ENCODE results near the gene RAB3IL1.

Gene RAB3IL1

DNA sequence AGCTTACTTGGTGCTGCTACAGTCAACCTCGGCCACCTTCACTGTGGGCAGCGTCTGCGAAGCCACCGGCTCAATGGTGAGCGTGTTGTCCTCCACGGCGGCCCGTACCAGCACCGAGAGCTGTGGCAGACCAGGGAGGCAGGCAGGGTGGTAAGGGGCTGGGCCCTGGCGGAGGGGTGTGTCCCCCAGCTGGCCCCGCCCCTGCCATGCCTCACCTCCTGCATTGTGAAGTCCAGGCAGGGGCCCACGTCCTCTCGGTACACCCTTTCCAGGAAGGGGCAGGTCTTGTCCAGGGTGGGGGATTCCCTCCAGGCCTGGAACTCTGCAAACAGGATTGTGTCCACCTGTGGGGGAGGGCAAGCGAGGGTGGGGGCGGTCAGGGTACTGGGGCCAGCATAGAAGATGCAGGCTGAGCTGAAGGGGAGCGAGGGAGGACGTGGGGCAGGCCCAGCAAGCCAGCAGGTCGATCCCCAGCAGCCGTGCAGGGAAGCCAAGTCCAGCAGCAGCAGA, 12.8 kb downstream of the RAB3IL1 start:
- no peak for DNase-seq (ENCODE audit: low read depth)

DNA sequence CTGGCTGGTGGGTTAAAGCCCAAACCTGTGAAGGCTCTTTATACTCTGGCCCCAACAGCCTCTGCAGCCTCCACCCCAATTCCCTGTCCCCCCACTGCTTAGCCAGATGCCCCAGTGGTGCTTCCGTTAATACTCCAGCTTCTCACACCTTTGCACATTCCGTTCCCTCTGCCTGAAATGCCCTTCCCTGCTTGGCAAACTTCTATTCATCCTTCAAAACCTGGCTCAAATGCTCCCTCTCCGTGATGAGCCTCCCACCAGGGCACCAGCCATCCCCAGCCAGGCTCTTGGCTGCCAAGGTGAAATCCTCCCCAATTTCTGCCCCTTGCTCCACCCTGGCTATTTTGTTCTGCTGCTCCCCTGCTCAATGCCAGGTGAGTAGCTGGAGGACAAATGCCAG, 13.5 kb downstream of the RAB3IL1 start:
- DNase-seq (ENCODE audit: low read depth), result no peak

GRCh38 chr11:61902313-61902712, 15.1 kb downstream of the RAB3IL1 start:
- DNase-seq (ENCODE audit: low read depth), result no peak

GRCh38 chr11:61901397-61901796, 16.0 kb downstream of the RAB3IL1 start:
- DNase-seq (ENCODE audit: low read depth), result no peak

GRCh38 chr11:61900251-61900650, 17.1 kb downstream of the RAB3IL1 start:
- no peak for DNase-seq (ENCODE audit: low read depth)

GRCh38 chr11:61899146-61899841, 18.1 kb downstream of the RAB3IL1 start:
- DNase-seq (ENCODE audit: low read depth), result peak; percentile 87

DNA sequence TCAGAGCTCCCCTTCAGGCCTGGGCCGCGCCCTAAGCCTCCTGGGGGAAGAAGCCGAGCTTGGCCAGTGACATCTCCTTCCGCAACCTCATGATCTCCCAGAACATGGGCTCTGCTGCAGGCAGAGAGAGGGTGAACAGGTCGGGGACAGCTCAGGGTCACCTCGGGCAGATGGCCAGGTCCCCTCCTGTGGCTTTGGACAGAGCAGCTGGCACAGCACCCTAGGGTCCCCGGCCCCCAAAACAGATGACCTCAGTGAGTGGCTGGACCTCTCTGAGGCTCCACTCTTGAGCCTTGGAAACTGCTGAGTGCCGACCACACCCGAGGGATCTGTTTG, 19.2 kb downstream of the RAB3IL1 start:
- no peak for DNase-seq (ENCODE audit: low read depth)

DNA sequence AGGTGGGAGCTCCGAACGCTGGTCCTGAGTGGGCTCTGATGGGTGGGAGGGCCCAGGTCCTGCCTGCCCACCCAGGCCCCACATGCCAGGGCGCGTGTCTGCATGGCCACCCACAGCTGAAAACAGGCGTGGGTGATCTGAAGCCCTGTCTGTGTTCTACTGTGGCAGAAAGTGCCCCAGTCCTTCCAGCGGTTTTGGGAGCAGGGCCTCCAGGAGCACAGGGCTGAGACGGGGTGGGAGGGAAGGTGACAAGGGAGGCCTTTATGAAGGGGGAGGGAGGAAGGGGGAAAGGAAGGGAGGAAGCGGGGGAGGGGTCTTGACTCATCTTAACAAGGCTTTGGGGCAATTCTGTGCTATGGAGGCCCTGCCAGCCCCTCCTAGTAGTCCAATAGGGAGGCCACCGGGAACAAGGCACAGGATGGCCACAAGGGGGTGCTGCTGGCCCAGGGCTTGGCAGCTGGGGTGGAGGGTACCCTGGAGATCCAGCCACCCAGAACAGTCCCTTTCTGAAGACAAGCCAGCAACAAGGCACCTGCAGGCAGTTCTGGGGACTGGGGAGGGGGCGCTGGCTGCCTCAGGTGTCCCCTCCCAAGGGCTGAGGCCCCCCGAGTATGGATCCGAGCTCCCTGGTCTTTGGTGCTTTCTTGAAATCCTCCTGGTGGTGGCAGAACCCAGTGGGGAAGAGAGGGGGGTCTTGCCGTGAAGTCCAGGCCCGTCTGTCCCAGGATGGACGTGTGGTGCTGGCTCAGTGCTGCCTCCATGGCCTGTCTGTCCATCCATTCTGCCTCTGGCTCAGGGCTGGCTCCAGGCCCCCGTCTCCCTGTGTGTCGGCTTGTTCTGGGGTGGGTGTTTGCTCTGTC, 19.7 kb downstream of the RAB3IL1 start:
- DNase-seq (ENCODE audit: low read depth), result peak; percentile 58

DNA sequence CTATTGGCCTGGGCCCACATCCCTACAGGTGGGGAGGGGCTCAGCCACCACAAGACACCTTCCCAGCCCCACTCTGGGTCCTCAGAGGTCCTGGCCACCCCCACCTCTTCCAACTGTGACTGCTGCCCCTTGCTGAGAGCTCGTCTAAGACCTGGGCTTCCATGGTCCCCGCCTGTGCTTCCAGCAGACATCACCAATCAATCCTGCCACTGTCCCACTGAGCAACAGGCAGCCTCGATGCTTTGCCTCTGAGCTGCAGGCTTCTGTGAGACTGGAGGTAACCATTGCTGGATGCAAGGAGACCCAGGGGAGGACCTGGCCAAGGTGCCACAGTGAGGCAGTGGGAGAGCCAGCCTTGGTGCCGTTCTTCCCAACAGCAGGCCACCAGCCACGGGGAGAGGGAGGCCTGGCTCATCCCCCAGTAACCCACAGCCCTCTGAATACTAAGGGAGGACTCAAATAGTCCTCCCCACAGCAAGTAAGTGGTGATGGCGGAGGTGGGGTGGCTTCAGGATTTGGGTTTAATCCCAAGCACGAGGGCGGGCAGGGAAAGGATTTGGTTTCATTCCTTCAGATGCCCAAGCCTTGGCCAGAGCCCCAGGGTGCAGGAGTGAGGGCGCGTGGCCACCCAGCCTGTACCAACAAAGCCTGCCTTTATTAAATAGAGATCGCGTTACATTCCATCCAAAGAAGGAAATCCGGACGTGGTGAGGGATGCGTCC, 20.5 kb downstream of the RAB3IL1 start:
- DNase-seq (ENCODE audit: low read depth), result no peak

DNA sequence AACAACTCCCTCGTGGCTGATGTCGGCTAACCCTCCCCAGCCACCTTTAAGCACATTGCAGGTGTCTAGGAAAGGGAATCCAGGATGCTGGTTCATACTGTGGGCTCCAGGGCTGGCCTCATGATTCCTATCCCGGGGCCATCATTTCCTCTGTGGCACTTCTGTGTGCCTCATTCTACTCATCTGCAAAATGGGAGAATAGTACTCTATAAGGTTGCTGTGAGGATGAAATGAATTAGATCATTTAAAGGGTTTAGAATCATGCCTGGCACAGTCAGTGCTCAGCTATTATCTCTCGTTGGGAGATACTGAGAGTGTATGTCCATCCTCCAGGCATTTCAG, 21.7 kb downstream of the RAB3IL1 start:
- DNase-seq (ENCODE audit: low read depth), result no peak

DNA sequence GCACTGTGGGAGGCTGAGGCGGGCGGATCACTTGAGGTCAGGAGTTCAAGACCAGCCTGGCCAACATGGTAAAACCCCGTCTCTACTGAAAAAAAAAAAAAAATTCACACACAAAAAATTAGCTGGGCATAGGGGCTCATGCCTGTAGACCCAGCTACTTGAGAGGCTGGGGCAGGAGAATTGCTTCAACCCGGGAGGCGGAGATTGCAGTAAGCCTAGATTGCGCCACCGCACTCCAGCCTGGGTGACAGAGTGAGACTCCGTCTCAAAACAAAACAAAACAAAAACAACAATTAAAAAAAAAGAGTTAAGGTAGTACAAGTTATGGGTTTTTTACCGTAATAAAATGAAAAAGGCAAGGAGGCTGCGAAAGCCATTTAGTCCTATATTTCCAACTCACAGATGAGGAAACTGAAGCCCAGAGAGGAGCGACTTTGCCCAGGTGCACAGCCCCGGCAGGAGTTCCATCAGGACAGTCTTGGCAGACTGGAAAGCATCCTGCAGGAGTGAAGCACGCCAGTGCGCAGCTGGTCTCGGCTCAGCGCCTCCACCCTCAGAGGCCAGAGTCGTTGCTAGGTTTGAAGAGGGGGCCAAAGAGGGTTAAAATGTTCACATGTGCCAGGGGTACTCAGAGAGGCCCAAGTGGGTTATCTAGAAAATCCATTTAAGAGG, 22.2 kb downstream of the RAB3IL1 start:
- DNase-seq (ENCODE audit: low read depth), result no peak

GRCh38 chr11:61893981-61894380, 23.4 kb downstream of the RAB3IL1 start:
- no peak for DNase-seq (ENCODE audit: low read depth)

DNA sequence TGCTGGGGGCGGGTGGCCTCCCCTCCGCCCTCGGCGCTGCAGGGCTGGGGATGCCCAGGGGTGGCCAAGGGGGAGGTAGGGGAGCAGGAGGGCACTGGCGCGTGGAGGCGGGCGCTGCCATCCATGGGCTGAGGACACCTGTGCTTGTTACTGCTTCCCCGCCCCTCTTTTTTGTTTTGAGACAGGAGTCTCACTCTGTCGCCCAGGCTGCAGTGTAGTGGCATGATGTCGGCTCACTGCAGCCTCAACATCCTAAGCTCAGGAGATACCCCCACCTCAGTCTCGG, 25.3 kb downstream of the RAB3IL1 start:
- DNase-seq (ENCODE audit: low read depth), result no peak

DNA sequence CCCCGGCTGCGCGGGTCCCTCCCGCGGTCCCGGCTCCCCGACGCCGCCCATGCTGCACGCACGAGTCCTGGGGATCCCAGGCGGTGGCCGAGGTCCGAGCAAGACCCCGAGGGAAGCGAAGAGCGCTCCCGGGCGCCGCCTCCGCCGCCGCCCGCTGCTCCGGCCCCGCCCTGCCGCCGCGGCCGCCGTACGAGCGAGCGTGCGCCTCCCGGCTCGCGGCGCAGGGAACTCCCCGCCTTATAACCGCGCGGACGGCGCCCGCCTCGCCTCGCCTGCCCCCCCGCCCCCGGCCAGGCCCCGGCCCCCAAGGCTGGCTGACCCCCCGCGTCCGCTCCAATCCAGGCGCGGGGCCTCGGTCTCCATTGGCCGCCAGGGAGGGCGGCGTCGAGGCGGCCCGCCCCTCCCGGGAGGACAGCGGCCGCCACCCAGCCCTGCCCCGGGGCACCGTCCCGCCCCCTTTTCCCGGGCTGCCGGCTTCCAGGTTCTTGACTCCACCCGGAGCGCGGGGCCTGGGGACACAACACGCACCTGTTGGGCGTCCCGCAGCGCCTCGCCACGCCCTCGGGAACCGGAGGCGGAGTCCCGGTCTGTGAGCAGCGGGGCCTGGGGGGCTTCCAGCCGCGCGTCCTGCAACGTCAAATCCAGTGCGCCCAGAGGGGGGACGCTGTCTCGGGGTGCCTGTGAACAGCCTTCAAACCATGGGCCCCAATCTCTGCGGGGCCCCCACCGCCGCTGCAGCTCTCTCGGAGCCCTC, 25.9 kb downstream of the RAB3IL1 start, which contains the start of gene FADS3:
FADS3 (minus strand) TSS at position 215 of the 754 bp plus-strand sequence; CDS start at position 51, 164 bp downstream.
- DNase-seq (ENCODE audit: low read depth), result peak; percentile 43

- peak; percentile 13 for DNase-seq (ENCODE audit: low read depth)
These were observed 26.6 kb downstream of the RAB3IL1 start for GRCh38 chr11:61890529-61891330.

GRCh38 chr11:61889831-61890230, 27.5 kb downstream of the RAB3IL1 start:
- no peak for DNase-seq (ENCODE audit: low read depth)

GRCh38 chr11:61888590-61888989, 28.8 kb downstream of the RAB3IL1 start:
- DNase-seq (ENCODE audit: low read depth), result no peak

DNA sequence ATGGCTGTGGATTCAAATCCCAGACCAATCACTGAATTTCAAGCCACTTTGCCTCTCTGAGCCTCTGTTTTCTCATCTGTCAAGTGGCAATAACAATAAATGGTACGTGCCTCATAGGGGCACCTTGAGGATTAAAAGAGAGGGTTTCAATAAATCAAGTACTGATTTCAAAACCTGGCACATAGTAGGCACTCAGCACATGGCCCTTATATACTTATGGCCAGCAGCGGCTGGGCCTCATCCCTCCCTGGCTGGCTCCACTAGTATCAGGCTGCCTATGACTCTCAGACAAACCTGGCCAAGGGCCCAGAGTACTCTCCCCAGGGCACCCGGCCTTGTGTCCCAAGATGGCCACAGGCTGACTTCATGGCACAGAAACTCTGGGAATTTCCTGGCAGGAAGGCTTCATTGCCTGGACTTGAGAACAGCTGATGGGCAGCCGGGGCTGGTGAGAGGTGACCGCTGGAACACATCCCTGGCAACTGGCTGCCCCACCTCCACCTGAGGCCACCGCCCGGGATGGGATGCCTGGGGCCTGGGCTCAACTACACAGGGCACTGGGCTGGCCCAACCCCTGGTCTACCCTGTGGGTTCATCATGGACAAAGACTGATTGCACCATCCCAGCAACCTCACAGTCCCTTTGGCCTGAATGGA, 29.4 kb downstream of the RAB3IL1 start:
- DNase-seq (ENCODE audit: low read depth), result no peak

DNA sequence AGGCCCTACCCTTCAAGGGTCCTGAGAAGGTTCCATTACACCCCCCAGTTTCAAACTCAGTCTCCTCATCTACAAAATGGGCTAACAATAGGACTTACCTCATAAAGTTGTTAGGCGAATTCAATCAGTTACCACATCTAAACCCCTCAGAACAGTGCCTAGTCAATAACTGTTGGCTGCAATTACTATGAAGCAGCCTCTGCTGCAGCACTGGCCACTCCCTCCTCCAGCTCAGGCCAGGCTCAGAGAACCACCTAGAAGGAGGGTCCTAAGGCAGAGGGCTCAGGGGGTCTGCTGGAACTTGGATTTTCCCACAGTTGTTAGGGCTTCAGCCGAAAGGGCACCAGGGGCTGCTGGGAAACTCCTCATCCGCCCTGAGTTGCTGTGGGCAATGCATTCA, 30.7 kb downstream of the RAB3IL1 start:
- no peak for DNase-seq (ENCODE audit: low read depth)
